IPS-20b (cell line): ENCODE data around the gene C15orf61.

Experiments used
- H3K27ac ChIP-seq: one replicate; pipeline ENCODE4 v1.5.1; 2013; ENCODE audit warnings: low read length
- H3K27me3 ChIP-seq: 2 replicates; pipeline ENCODE4 v1.6.1; 2013; ENCODE audit warnings: mild to moderate bottlenecking, low read length, inconsistent platforms; ENCODE audit not compliant: insufficient read depth
- H3K36me3 ChIP-seq: 2 replicates; pipeline ENCODE4 v1.6.1; 2013; ENCODE audit warnings: low read depth, mild to moderate bottlenecking, inconsistent platforms, low read length, moderate library complexity; ENCODE audit not compliant: insufficient read depth
- H3K4me1 ChIP-seq: 2 replicates; pipeline ENCODE4 v1.6.1; 2013; ENCODE audit warnings: mild to moderate bottlenecking, control low read depth, inconsistent platforms, low read length, moderate library complexity; ENCODE audit not compliant: insufficient read depth
- H3K4me3 ChIP-seq: 2 replicates; pipeline ENCODE4 v1.5.1; 2013; ENCODE audit warnings: mild to moderate bottlenecking, low read length, inconsistent platforms
- H3K9ac ChIP-seq: 2 replicates; pipeline ENCODE4 v1.6.1; 2013; ENCODE audit warnings: low read depth, mild to moderate bottlenecking, inconsistent platforms, low read length, moderate library complexity
- H3K9me3 ChIP-seq: 2 replicates; pipeline ENCODE4 v1.6.1; 2013; ENCODE audit warnings: mild to moderate bottlenecking, low read depth, low read length, inconsistent platforms; ENCODE audit not compliant: insufficient read depth

The C15orf61 gene

GRCh38 chr15:67521029-67521782, at the start of gene C15orf61:
Gene C15orf61, plus strand, starts transcription at chr15:67521131. Its CDS starts 118 bp downstream, at chr15:67521249.
- H3K9ac ChIP-seq, result peak within 1 kb of the TSS; percentile 79
- H3K27me3 ChIP-seq, result peaks cover 22% of the 10 kb centered on the region; the same call in 1 of the 2 replicates
- H3K9me3 ChIP-seq, result no peaks in the 10 kb centered on the region
- H3K4me3 ChIP-seq, result peak within 1 kb of the TSS; percentile 74
- no peaks in the 10 kb centered on the region for H3K36me3 ChIP-seq
- peaks cover 15% of the 10 kb centered on the region; the same call in 1 of the 2 replicates for H3K4me1 ChIP-seq
- no peak within 1 kb of the TSS for H3K27ac ChIP-seq

GRCh38 chr15:67472957-67473356, 48.0 kb upstream of the C15orf61 start:
- no peaks in the 10 kb centered on the region for H3K27me3 ChIP-seq
- no peak overlapping the region for H3K4me3 ChIP-seq
- H3K4me1 ChIP-seq, result no peaks in the 10 kb centered on the region
- no peaks in the 10 kb centered on the region for H3K36me3 ChIP-seq
- H3K27ac ChIP-seq, result no peak overlapping the region
- no peak overlapping the region for H3K9ac ChIP-seq
- H3K9me3 ChIP-seq, result no peaks in the 10 kb centered on the region

GRCh38 chr15:67474405-67475110, 46.4 kb upstream of the C15orf61 start:
- Histone ChIP-seq H3K27me3 (no peaks in the 10 kb centered on the region), H3K27ac (no peak overlapping the region), H3K9me3 (no peaks in the 10 kb centered on the region), H3K36me3 (no peaks in the 10 kb centered on the region), H3K9ac (no peak overlapping the region), H3K4me1 (no peaks in the 10 kb centered on the region), H3K4me3 (no peak overlapping the region)

GRCh38 chr15:67479781-67480505, 41.0 kb upstream of the C15orf61 start:
- Histone ChIP-seq H3K27ac (no peak overlapping the region), H3K4me3 (no peak overlapping the region)

GRCh38 chr15:67480741-67481140, 40.2 kb upstream of the C15orf61 start:
- H3K27ac ChIP-seq, result no peak overlapping the region
- no peaks in the 10 kb centered on the region for H3K27me3 ChIP-seq
- no peaks in the 10 kb centered on the region for H3K9me3 ChIP-seq
- no peak overlapping the region for H3K9ac ChIP-seq
- H3K4me3 ChIP-seq, result no peak overlapping the region
- H3K36me3 ChIP-seq, result no peaks in the 10 kb centered on the region
- H3K4me1 ChIP-seq, result no peaks in the 10 kb centered on the region

More at GRCh38 chr15:67479781-67480505, 41.0 kb upstream of the C15orf61 start:
- H3K9ac ChIP-seq, result no peak overlapping the region
- no peaks in the 10 kb centered on the region for H3K27me3 ChIP-seq
- no peaks in the 10 kb centered on the region for H3K4me1 ChIP-seq
- no peaks in the 10 kb centered on the region for H3K36me3 ChIP-seq
- no peaks in the 10 kb centered on the region for H3K9me3 ChIP-seq

- Histone ChIP-seq H3K27ac (no peak overlapping the region), H3K4me3 (no peak overlapping the region), H3K9ac (no peak overlapping the region)
Observed at GRCh38 chr15:67481680-67482079, 39.3 kb upstream of the C15orf61 start.

GRCh38 chr15:67495585-67495984, 25.3 kb upstream of the C15orf61 start:
- Histone ChIP-seq H3K4me1 (peaks cover 6% of the 10 kb centered on the region; the same call in 1 of the 2 replicates), H3K27me3 (no peaks in the 10 kb centered on the region; the same call in 1 of the 2 replicates), H3K36me3 (no peaks in the 10 kb centered on the region), H3K9ac (no peak overlapping the region), H3K4me3 (no peak overlapping the region), H3K9me3 (no peaks in the 10 kb centered on the region), H3K27ac (no peak overlapping the region)

More at GRCh38 chr15:67481680-67482079, 39.3 kb upstream of the C15orf61 start:
- H3K27me3 ChIP-seq, result no peaks in the 10 kb centered on the region
- H3K36me3 ChIP-seq, result no peaks in the 10 kb centered on the region
- no peaks in the 10 kb centered on the region for H3K4me1 ChIP-seq
- no peaks in the 10 kb centered on the region for H3K9me3 ChIP-seq

- no peaks in the 10 kb centered on the region for H3K36me3 ChIP-seq
- H3K4me3 ChIP-seq, result 0 out of 2 replicates have a peak overlapping the region, but pooled peaks have one; percentile 12
- H3K9ac ChIP-seq, result no peak overlapping the region
- H3K27ac ChIP-seq, result no peak overlapping the region
- H3K4me1 ChIP-seq, result peaks cover 10% of the 10 kb centered on the region; the same call in 1 of the 2 replicates
- H3K9me3 ChIP-seq, result no peaks in the 10 kb centered on the region
- no peaks in the 10 kb centered on the region for H3K27me3 ChIP-seq
Observed at GRCh38 chr15:67501177-67501835, 19.6 kb upstream of the C15orf61 start.

GRCh38 chr15:67501836-67502461, 19.0 kb upstream of the C15orf61 start:
- H3K27ac ChIP-seq, result no peak overlapping the region
- H3K4me3 ChIP-seq, result peak overlapping the region; percentile 12; the same call in 1 of the 2 replicates
- no peaks in the 10 kb centered on the region for H3K36me3 ChIP-seq
- H3K9ac ChIP-seq, result no peak overlapping the region
- H3K27me3 ChIP-seq, result no peaks in the 10 kb centered on the region
- peaks cover 10% of the 10 kb centered on the region; the same call in 1 of the 2 replicates for H3K4me1 ChIP-seq
- H3K9me3 ChIP-seq, result no peaks in the 10 kb centered on the region

- no peaks in the 10 kb centered on the region for H3K27me3 ChIP-seq
- H3K9ac ChIP-seq, result no peak overlapping the region
- H3K36me3 ChIP-seq, result no peaks in the 10 kb centered on the region
- no peaks in the 10 kb centered on the region for H3K9me3 ChIP-seq
- H3K27ac ChIP-seq, result no peak overlapping the region
- H3K4me3 ChIP-seq, result no peak overlapping the region
- H3K4me1 ChIP-seq, result peaks cover 10% of the 10 kb centered on the region; the same call in 1 of the 2 replicates
Observed at GRCh38 chr15:67504056-67504455, 16.9 kb upstream of the C15orf61 start.

GRCh38 chr15:67504796-67505195, 16.1 kb upstream of the C15orf61 start:
- Histone ChIP-seq H3K4me1 (peaks cover 10% of the 10 kb centered on the region; the same call in 1 of the 2 replicates), H3K4me3 (no peak overlapping the region), H3K27ac (no peak overlapping the region), H3K9ac (no peak overlapping the region), H3K9me3 (no peaks in the 10 kb centered on the region), H3K36me3 (no peaks in the 10 kb centered on the region), H3K27me3 (no peaks in the 10 kb centered on the region)
